CD4-positive, alpha-beta T cell treated with Interleukin-1 beta for 1 hour (primary cell): ENCODE measurements around the gene MZT2A.
"Not testable (repeated sequence)": the region's sequence is repeated elsewhere in the genome, so short reads cannot be mapped to it uniquely, and the experiment has no call there.

Experiments
- DNase-seq, 2 donors: peaks; one replicate each; pipeline ENCODE4 v3.0.0-alpha.2; 2020 to 2022

Gene MZT2A, protein sequence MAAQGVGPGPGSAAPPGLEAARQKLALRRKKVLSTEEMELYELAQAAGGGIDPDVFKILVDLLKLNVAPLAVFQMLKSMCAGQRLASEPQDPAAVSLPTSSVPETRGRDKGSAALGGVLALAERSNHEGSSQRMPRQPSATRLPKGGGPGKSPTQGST

DNA sequence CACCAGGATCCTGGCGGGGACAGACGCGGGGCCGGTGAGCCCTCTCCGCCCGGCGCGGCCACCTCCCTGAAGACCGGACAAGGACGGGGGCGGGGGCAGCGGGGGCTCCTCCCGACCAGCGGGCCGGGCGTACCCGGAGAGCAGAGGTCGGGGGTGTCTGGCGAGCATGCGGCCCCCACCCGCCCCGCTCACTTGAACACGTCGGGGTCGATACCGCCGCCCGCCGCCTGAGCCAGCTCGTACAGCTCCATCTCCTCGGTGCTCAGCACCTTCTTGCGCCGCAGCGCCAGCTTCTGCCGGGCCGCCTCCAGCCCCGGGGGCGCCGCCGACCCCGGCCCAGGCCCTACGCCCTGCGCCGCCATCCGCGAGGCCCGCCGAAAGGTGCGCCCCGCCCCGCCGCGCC lies at the start of gene MZT2A:
Gene MZT2A (minus strand): TSS at position 383 of the 403 bp plus-strand sequence. CDS start 21 bp downstream, at position 362.
- DNase-seq, result not testable (repeated sequence)

DNA sequence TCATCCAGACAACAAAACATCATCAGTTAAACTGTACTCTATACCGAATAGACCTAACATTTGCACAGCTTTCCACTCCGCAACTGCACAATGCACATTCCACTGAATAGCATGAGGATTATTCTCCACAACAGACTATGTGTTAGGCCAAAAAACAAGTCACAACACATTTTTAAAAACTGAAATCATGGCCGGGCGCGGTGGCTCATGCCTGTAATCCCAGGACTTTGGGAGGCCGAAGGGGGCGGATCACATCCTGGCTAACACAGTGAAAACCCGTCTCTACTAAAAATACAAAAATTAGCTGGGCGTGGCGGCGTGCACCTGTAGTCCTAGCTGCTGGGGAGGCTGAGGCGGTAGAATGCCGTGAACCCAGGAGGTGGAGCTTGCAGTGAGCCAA lies 46.7 kb upstream of the MZT2A start:
- not testable (repeated sequence) for DNase-seq

GRCh38 chr2:131536841-131537240 lies 44.6 kb upstream of the MZT2A start:
- DNase-seq, result not testable (repeated sequence)

DNA sequence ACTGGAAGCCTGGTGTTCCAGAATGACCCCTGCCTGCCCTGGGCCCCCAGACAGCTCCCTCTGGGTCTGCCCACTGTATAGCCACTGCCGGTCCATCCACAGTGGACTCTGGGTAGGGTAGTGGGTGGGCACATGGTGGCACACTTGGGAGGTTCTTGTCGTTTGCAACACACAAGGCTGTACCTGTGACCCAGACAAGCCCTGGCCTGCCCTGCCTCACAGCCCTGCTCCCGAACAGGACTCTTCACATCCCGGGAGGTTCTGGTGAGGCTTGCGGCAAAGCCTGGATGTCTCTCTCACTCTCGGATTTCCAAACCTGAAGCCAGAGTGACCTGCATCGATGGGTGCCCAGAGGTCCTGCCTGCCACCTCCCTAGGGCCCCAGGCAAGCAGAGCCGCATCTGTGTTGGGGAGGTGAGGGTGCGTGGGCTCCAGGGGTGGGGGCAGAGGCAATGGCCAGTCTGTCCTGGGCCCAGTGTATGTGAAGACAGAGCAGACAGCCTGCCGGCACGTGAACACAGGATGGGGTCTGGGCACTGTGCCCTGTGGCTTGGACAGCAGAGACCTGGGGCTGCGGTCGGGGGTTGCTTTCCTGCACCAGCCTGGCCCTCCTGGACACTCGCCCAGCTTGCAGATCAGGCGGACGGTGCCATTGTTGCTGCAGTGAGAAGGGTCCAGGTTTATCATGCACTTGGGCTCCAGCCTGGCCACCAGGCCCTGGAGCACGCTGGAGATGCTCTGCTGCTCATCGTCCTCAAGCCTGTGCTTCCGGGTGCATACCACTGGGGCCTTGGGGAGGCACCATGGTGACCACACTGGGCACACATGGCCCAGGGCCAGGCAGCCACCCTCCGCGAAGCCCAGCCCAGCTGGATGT lies 44.0 kb upstream of the MZT2A start:
- not testable (repeated sequence) for DNase-seq

DNA sequence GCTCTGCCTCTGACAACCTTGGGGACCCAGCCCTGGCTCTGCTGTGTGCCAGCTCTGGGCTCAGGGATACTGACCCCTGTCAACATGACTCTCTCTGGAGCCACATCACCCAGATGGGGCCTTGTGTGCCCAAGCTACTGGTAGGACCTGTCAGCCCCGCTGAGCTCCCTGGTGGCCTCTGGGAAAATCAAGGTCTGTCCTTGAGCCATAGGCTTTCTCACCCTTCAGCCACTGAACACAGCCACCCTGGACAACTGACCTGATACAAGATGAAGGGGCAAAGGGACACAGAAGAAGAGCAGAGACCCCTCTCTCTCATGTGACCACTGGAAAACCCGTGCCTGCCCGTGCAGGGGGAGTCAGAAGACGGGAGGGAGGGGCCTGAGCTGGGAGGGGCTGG lies 43.3 kb upstream of the MZT2A start:
- no peak for DNase-seq

GRCh38 chr2:131534965-131535364 lies 42.8 kb upstream of the MZT2A start:
- DNase-seq, result not testable (repeated sequence)

DNA sequence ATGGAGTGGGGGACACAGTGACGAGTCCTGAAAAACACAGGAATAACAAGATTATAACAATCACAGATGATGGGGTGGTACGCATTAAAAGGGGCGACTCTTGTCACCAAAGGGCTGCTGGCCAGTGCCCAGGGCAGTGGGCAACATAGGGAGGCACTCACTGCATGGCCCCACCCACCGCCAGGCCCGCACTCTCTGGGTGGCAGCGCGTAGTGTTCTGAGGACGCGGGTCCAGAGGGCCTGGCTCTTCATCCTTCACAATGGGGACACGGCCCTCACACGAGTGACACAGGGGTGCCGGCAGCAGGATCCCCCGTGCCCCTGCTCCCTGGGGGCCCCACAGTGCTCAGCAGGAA lies 42.1 kb upstream of the MZT2A start:
- not testable (repeated sequence) for DNase-seq

DNA sequence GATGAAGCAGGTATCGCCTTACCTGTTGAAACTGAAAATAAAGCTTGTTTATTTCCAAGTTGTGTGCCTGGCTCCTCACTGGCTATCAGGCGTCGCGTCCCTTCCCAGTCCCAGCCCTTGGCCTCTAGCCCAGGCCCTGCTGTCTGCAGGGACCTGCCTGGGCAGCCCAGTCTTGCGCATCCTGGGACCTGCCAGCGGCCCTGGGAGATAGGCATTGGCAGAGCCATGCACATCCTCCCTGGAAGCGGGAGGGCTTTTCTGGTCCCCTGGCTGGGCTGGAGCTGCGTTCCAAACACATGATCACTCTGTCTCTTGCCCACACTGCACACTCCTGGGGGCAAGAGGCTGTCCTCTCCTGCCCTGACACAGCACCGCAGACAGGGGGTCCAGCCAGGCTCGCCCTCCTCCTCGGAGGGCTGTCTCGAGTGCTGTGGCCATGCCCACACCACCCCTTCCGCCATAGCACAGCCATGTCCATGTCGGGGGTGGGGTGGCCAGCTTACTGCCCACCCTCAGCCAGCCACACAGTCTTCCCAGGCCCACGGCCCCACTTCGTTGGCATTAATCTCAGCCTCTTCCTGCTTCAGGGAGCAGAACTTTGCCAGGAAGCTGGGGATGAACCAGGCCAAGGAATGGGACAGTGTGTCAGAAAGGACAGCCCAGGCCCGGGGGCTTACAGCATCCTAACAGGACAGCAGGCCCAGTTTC lies 41.6 kb upstream of the MZT2A start:
- DNase-seq, result not testable (repeated sequence)

- DNase-seq, result not testable (repeated sequence)
Observed at GRCh38 chr2:131532723-131533608, 40.8 kb upstream of the MZT2A start.

- DNase-seq, result not testable (repeated sequence)
Observed at GRCh38 chr2:131531547-131532185, 39.5 kb upstream of the MZT2A start.

DNA sequence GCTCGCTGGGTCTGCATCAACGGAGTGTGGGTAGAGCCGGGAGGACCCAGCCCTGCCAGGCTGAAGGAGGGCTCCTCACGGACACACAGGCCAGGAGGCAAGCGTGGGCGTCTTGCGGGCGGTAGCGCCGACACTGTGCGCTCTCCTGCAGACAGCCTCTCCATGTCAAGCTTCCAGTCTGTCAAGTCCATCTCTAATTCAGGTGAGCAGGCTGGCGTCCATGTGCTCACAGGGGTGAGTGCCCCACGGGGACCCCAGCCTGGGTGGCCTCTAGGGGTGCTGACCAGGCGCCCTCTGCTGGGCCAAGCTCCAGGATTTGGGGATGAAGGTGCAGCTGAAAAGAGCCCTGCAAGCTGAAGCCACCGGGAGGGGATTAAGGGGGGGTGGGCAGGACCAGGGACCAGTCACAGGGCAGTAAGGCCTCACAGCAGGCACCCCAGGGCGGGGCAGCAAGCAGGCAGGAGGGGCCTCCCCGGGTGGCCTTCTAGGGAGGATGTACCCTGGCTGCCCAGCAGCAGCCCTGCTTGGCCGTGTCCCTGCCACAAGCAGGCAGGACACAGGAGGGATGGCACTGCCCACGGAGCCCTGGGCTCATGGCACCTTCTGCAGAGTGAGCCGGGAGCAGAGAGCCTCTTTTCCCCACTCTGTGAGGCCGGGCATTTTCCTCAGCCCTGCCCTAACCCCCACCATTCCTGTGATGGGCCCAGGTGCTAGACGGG lies 38.6 kb upstream of the MZT2A start:
- DNase-seq, result not testable (repeated sequence)

- not testable (repeated sequence) for DNase-seq
Observed at GRCh38 chr2:131529864-131530445, 37.8 kb upstream of the MZT2A start.

GRCh38 chr2:131528981-131529863 lies 37.0 kb upstream of the MZT2A start:
- not testable (repeated sequence) for DNase-seq

DNA sequence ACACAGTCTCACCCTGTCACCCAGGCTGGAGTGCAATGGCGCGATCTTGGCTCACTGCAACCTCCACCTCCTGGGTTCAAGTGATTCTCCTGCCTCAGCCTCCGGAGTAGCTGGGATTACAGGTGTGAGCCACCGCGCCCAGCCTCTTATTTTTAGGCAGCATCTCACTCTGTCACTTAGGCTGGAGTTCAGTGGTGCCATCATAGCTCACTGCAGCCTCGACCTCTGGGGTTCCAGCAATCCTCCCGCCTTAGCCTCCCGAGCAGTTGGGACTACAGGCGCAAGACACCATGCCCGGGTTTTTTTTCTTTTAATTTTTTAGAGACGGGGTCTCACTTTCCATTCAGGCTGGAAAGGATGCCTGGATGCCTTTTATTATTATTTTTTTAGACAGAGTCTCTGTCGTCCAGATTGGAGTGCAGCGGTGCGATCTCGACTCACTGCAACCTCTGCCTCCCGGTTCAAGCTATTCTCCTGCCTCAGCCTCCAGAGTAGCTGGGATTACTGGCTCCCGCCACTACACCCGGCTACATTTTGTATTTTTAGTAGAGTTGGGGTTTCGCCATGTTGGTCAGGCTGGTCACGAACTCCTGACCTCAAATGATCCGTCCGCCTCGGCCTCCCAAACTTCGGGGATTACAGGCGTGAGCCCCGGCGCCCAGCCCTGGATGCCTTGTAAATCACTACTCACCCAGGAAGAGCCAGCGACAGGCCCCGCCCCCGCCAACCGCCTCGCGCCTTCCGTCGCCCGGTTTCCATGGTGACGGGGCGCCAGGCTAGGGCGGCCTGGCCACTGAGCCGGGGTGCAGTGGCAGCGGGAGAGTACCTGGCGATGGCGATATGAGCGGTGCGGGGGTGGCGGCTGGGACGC lies 35.2 kb upstream of the MZT2A start, which contains the start of gene CCDC74A:
Gene CCDC74A (plus strand): TSS at position 758 of the 871 bp plus-strand sequence. CDS start 83 bp downstream, at position 841.
- DNase-seq, result peak; percentile 85 to 87

DNA sequence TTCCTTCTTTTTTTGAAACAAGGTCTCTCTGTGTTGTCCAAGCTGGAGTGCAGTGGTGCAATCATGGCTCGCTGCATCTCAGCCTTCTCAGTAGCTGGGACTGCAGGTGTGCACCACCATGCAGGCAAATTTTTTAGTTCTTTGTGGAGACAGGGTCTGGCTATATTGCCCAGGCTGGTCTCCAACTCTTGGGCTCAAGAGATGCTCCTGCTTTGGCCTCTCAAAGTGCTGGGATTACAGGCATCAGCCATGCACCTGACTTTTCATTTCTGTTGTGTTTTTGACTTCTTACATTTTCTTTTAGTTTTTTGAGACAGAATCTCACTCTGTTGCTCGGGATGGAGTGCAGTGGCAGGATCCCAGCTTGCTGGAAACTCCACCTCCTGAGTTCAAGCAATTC lies 33.1 kb upstream of the MZT2A start:
- DNase-seq, result not testable (repeated sequence)

- DNase-seq, result no peak
Observed at GRCh38 chr2:131521961-131522781, 30.0 kb upstream of the MZT2A start.

DNA sequence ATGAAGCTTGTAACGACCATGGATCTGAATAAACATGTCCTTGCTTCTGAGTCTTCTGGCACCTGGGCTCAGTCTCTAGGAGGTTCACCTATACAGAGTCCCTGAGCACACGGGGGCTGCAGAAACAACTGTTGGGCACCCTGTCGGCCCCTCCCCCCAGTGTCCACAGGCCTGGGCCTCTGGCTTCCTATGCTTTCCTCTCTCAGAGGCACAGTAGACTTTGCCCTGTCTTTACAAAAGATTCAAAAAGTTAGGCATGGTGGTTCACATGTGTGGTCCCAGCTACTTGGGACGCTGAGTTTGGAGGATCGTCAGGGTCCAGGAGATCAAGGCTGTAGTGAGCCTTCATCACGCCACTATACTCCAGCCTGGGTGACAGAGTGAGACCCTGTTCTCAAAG lies 29.3 kb upstream of the MZT2A start:
- DNase-seq, result not testable (repeated sequence)

GRCh38 chr2:131520526-131520925 lies 28.3 kb upstream of the MZT2A start:
- DNase-seq, result no peak
